Measurements from ENCODE around the gene KCNMB2.

KCNMB2 gene

DNA sequence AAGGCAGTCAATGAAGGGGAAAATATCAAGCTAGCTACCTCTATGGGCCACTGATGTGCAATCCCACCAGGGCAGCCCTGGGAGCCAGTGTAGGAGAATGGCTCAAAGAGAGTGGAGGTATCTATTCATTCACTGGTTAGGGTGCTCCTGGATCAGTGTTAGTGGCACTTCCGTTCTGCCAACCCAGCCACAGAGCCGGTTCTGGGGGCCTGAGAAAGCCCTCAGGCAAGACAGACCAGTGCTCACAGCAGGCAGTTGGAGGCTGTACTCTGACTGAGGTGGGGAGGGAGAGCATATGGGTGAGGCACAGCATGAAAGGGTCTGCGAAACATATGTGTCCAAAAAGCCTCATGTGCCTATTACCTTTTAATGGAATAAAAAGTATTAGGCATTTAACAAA lies 109.3 kb downstream of the KCNMB2 start:
- TF ChIP-seq, protein P1, sequence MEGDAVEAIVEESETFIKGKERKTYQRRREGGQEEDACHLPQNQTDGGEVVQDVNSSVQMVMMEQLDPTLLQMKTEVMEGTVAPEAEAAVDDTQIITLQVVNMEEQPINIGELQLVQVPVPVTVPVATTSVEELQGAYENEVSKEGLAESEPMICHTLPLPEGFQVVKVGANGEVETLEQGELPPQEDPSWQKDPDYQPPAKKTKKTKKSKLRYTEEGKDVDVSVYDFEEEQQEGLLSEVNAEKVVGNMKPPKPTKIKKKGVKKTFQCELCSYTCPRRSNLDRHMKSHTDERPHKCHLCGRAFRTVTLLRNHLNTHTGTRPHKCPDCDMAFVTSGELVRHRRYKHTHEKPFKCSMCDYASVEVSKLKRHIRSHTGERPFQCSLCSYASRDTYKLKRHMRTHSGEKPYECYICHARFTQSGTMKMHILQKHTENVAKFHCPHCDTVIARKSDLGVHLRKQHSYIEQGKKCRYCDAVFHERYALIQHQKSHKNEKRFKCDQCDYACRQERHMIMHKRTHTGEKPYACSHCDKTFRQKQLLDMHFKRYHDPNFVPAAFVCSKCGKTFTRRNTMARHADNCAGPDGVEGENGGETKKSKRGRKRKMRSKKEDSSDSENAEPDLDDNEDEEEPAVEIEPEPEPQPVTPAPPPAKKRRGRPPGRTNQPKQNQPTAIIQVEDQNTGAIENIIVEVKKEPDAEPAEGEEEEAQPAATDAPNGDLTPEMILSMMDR (IDR thresholded peaks at IDR 0.05; ENCODE audit: low read depth, low read length, missing control alignments): no peak
- DNase-seq (ENCODE audit: extremely low read depth, low read depth): no peak
- no peak overlapping the region for H3K4me3 ChIP-seq (replicated peaks; ENCODE audit: low read depth, low read length)

DNA sequence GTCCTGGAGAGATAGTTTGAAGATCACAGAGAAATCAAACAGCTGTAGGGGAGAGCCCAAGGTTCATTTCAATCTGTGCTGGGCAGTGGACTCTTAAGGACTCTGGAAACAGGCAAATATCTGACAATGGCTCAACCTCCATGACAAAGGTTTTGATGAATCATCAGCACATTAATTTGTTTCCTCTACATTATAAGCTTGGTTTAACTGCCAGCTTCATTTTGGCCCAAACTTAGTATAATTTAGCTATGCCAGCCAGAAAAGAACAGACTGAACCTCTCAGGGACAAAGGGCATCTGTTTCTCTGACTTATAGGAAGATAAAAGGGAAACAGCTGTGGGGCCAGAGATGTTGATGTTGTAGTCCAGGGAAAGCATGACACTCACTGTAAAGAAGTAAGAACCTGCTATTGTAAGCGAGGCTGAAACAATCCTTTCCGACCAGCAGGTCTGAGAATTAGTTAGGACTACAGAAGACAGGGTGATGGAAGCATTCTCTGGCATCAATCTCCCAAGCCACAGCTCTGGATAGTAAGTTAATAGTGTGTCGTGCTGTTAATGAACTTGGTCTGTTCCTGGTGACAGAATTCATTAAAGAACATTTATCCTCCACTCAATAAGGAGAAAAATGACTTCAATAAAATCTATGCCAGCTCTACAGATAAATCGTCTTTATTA lies 110.1 kb downstream of the KCNMB2 start:
- H3K4me3 ChIP-seq (replicated peaks; ENCODE audit: low read depth, low read length): no peak overlapping the region
- no peak for DNase-seq (ENCODE audit: extremely low read depth, low read depth)
- TF ChIP-seq, protein P1 (IDR thresholded peaks at IDR 0.05; ENCODE audit: low read depth, low read length, missing control alignments): no peak

DNA sequence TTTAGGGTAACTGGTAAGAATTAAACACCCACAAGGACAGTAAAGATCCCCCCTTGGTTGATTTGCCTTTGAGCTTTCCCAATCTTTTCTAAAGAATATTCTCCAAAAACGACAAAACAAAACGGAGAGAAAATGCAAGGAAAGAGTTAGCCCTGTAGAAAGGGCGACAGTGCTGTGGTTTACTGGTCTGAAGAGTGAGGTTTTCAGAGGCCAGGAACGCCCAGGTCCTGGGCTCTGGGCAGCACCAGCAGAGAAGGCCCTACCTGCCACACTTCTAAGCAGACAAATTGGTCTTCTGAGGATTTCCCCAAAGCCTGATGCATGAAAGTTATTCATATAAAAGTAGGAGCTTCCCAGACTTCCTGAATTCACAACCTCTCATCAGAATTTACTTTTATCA lies 119.3 kb downstream of the KCNMB2 start:
- no peak for DNase-seq (ENCODE audit: extremely low read depth, low read depth)
- H3K4me3 ChIP-seq (replicated peaks; ENCODE audit: low read depth, low read length): no peak overlapping the region
- TF ChIP-seq, protein P1 (IDR thresholded peaks at IDR 0.05; ENCODE audit: low read depth, low read length, missing control alignments): no peak

DNA sequence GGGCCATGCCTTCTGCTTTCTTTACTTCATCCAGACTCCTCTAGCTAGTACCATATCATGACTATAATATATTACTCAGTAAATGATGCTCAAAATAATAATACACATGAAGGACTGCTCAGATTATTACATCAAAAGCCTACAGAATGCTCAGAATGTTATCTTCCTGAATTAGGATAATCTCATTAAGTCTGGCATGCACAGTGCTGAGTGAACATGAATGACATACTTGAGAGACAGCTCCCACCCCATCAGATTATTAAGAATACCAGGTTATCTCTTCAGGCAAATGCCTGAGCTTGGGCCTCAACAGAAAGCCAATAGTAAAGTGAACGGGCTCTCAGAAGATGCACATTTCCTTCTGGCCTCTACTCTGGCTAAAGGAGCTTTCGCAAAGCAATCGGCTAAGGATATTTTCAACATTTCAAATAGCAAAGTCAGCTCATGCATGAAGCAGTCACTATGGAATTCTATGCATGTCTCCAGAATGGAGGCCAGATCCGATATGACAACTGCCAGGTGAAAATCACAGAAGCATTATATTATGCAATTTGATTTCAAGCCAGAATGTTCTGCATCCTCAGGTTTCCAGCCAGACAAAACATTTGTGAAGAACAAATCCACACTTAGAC lies 122.6 kb downstream of the KCNMB2 start:
- TF ChIP-seq, protein P1 (IDR thresholded peaks at IDR 0.05; ENCODE audit: low read depth, low read length, missing control alignments): no peak
- no peak for DNase-seq (ENCODE audit: extremely low read depth, low read depth)
- no peak overlapping the region for H3K4me3 ChIP-seq (replicated peaks; ENCODE audit: low read depth, low read length)

DNA sequence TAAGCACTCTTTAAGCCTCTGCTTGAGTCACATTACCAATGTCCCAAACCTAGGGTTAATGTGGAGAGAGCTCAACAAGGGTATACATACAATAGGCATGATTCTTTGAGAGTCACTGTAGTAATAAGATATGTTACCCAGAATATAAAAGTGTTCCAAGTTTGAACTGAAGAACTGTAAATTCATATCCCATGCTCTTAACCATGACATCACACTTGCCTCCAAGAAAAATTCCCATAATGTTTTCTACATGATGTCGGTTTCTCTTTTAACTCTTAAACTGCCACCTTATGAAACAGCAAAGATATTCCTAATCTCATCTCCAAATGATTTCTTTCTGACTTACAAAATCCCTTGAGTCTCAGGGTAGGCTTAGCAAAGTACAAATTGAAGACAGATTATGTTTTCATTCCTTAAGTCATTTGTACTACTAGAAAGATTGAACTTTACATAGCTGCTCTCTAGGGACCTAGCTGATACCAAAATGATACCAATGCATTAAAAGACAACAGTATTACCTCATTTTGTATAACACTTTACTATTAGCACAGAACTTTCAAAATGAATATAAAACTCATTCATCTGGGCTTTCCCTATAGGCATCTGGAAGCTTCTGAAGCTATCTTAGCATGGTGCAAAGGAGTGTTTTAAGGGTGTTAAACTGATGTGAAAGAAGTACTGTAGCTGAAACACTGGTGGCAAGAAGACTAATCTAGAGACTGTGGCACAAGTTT lies 127.1 kb downstream of the KCNMB2 start:
- no peak for DNase-seq (ENCODE audit: extremely low read depth, low read depth)
- H3K4me3 ChIP-seq (replicated peaks; ENCODE audit: low read depth, low read length): no peak overlapping the region
- TF ChIP-seq, protein P1 (IDR thresholded peaks at IDR 0.05; ENCODE audit: low read depth, low read length, missing control alignments): no peak

DNA sequence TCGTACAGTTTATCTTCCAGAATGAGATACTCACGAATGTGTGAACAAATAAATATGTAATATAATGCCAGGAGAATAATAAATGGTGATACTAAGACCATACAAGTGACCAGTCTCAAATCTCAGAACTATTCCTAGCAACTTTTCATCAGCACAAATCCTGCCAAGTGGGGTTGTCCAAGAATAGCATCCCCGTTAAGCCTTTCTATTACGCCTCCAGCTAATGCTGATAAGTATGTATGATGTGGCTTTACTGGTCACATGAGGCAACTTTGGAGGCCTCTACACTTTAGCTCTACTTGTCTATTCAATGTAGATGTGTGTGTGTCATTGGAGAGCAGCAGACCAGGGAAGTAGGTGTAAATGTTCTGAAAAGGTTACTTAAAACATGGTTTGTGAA lies 129.5 kb downstream of the KCNMB2 start:
- no peak overlapping the region for H3K4me3 ChIP-seq (replicated peaks; ENCODE audit: low read depth, low read length)
- DNase-seq (ENCODE audit: extremely low read depth, low read depth): no peak
- TF ChIP-seq, protein P1 (IDR thresholded peaks at IDR 0.05; ENCODE audit: low read depth, low read length, missing control alignments): no peak
